Measurements from ENCODE around the gene IFNAR2. TPM values are rescaled to one million over a fixed set of nuclear protein-coding genes. Genes with fewer than 3 reads are reported as not detected.

IFNAR2 gene
- total and polyA plus RNA-seq, 11 donors: 6.5 to 46.7 (median 12.0) TPM

GRCh38 chr21:33189237-33189636 lies 40.5 kb upstream of the IFNAR2 start:
- H3K9me3 ChIP-seq: no peaks in the 10 kb centered on the region
- DNase-seq: no peak
- TF ChIP-seq POLR2A (IDR thresholded peaks at IDR 0.05): no peak
- TF ChIP-seq, protein P1, sequence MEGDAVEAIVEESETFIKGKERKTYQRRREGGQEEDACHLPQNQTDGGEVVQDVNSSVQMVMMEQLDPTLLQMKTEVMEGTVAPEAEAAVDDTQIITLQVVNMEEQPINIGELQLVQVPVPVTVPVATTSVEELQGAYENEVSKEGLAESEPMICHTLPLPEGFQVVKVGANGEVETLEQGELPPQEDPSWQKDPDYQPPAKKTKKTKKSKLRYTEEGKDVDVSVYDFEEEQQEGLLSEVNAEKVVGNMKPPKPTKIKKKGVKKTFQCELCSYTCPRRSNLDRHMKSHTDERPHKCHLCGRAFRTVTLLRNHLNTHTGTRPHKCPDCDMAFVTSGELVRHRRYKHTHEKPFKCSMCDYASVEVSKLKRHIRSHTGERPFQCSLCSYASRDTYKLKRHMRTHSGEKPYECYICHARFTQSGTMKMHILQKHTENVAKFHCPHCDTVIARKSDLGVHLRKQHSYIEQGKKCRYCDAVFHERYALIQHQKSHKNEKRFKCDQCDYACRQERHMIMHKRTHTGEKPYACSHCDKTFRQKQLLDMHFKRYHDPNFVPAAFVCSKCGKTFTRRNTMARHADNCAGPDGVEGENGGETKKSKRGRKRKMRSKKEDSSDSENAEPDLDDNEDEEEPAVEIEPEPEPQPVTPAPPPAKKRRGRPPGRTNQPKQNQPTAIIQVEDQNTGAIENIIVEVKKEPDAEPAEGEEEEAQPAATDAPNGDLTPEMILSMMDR (IDR thresholded peaks at IDR 0.05): no peak
- no peak for ATAC-seq
- H3K27ac ChIP-seq: peak overlapping the region in 4 of 12 donors; percentile 11 to 51 (median 28)
- H3K4me1 ChIP-seq: peaks cover 0 to 21% (median 2%) of the 10 kb centered on the region in 12 donors
- no peak overlapping the region for H3K4me3 ChIP-seq
- no peaks in the 10 kb centered on the region for H3K36me3 ChIP-seq
- 35 to 55% (median 42%) methylated on average over 4 of the region's 4 CpGs for WGBS, 4 donors
- no peaks in the 10 kb centered on the region for H3K27me3 ChIP-seq
- intact Hi-C loops (cut with DNase I): loop anchor here in 1 of 10 donors (10.0 kb wide), 1 partner anchor 194 kb away; no protein-coding TSS in a partner anchor

GRCh38 chr21:33189824-33190223 lies 39.9 kb upstream of the IFNAR2 start:
- peak overlapping the region in 7 of 12 donors; percentile 11 to 51 (median 20) for H3K27ac ChIP-seq

GRCh38 chr21:33196941-33197374 lies 32.8 kb upstream of the IFNAR2 start:
- Histone ChIP-seq H3K36me3 (no peaks in the 10 kb centered on the region), H3K27ac (peak overlapping the region; percentile 41 to 93 (median 77)), H3K27me3 (no peaks in the 10 kb centered on the region), H3K4me1 (peaks cover 0 to 43% (median 32%) of the 10 kb centered on the region in 12 donors), H3K9me3 (no peaks in the 10 kb centered on the region), H3K4me3 (peak overlapping the region in 1 of 12 donors; percentile 14)
- peak; percentile 72 to 77 (median 74) for ATAC-seq
- no peak for TF ChIP-seq POLR2A (IDR thresholded peaks at IDR 0.05)
- TF ChIP-seq, protein P1 (IDR thresholded peaks at IDR 0.05): peak; percentile 68 to 92 (median 74)
- DNase-seq: peak in 4 of 5 donors; percentile 59 to 76 (median 74)
- intact Hi-C loops (cut with DNase I): loop anchor here (1.0 to 10.0 kb wide), 15 partner anchors 70 to 365 kb away; no protein-coding TSS in a partner anchor
- WGBS, 4 donors: 5 to 10% (median 6%) methylated on average over 14 of the region's 14 CpGs

More at GRCh38 chr21:33189824-33190223, 39.9 kb upstream of the IFNAR2 start:
- Histone ChIP-seq H3K9me3 (no peaks in the 10 kb centered on the region), H3K4me1 (peaks cover 0 to 21% (median 2%) of the 10 kb centered on the region in 12 donors), H3K36me3 (no peaks in the 10 kb centered on the region), H3K27me3 (no peaks in the 10 kb centered on the region), H3K4me3 (no peak overlapping the region)
- WGBS, 4 donors: 36 to 43% (median 38%) methylated on average over 3 of the region's 3 CpGs
- ATAC-seq (peak in 1 of 4 donors; percentile 77), DNase-seq (no peak)
- intact Hi-C loops (cut with DNase I): loop anchor here in 6 of 10 donors (5.0 to 10.0 kb wide), 4 partner anchors 195 to 358 kb away; no protein-coding TSS in a partner anchor
- TF ChIP-seq, protein P1 (IDR thresholded peaks at IDR 0.05): no peak
- TF ChIP-seq POLR2A (IDR thresholded peaks at IDR 0.05): no peak

- peak overlapping the region; percentile 41 to 93 (median 77) for H3K27ac ChIP-seq
- H3K4me3 ChIP-seq: no peak overlapping the region
- no peaks in the 10 kb centered on the region for H3K36me3 ChIP-seq
- peak; percentile 77 to 88 (median 82) for ATAC-seq
- peak in 4 of 5 donors; percentile 44 to 70 (median 62) for DNase-seq
- H3K4me1 ChIP-seq: peaks cover 0 to 43% (median 32%) of the 10 kb centered on the region in 12 donors
- TF ChIP-seq, protein P1 (IDR thresholded peaks at IDR 0.05): no peak
- no peak for TF ChIP-seq POLR2A (IDR thresholded peaks at IDR 0.05)
- intact Hi-C loops (cut with DNase I): loop anchor here (1.0 to 10.0 kb wide), 15 partner anchors 70 to 365 kb away; no protein-coding TSS in a partner anchor
- H3K27me3 ChIP-seq: no peaks in the 10 kb centered on the region
- H3K9me3 ChIP-seq: no peaks in the 10 kb centered on the region
- WGBS, 4 donors: 25 to 37% (median 30%) methylated on average over 4 of the region's 4 CpGs
Observed at GRCh38 chr21:33197496-33197895, 32.2 kb upstream of the IFNAR2 start.

Data from heart left ventricle (tissue), 16 donors.